Sigmoid colon (tissue), 7 donors: ENCODE data around the gene BIRC7. TPM values are rescaled to one million over a fixed set of nuclear protein-coding genes. Genes with fewer than 3 reads are reported as not detected.

Source experiments
- DNase-seq: peaks from one replicate; pipeline ENCODE4 v3.0.0-alpha.2; 2019
- H3K27ac ChIP-seq, 4 donors: fragments of 200-600 bp; sonication (generic); one replicate each; pipeline ENCODE4 v1.5.1; 2016 to 2019; ENCODE audit warnings: mild to moderate bottlenecking in 1 of 4
- H3K27me3 ChIP-seq, 3 donors: fragments of 200-600 bp; sonication (generic); one replicate each; pipeline ENCODE4 v1.5.1; 2019; ENCODE audit warnings: mild to moderate bottlenecking in 1 of 3
- H3K36me3 ChIP-seq, 4 donors: fragments of 200-600 bp; sonication (generic); one replicate each; pipeline ENCODE4 v1.5.1; 2016 to 2019
- H3K4me1 ChIP-seq, 4 donors: fragments of 200-600 bp; sonication (generic); one replicate each; pipeline ENCODE4 v1.5.1; 2017 to 2019
- H3K4me3 ChIP-seq, 4 donors: fragments of 200-600 bp; sonication (generic); one replicate each; pipeline ENCODE4 v1.5.1; 2017 to 2019; ENCODE audit warnings: mild to moderate bottlenecking in 2 of 4, moderate library complexity in 1 of 4
- H3K9me3 ChIP-seq, 4 donors: fragments of 200-600 bp in 3 of 4; sonication (generic) in 3 of 4; one replicate each; pipeline versions ENCODE4 v1.5.1 to v1.6.1; 2013 to 2019
- CTCF ChIP-seq, 4 experiments: fragments of 450-650 bp in 3 of 4; fragments of 200-600 bp in 1 of 4; IDR thresholded peaks; one replicate each; pipeline ENCODE4 v1.5.1; 2016 to 2019; ENCODE audit warnings: antibody characterized with exemption in 4 of 4, mild to moderate bottlenecking in 3 of 4, moderate library complexity in 2 of 4
- EP300 ChIP-seq, 4 donors: sonication (generic); formaldehyde crosslinking; IDR thresholded peaks; one replicate each; pipeline ENCODE4 v1.6.1; 2017; ENCODE audit warnings: antibody characterized with exemption in 4 of 4
- POLR2A ChIP-seq, 2 donors: fragments of 450-650 bp; IDR thresholded peaks; one replicate each; pipeline ENCODE4 v1.6.1; 2016; ENCODE audit warnings: antibody characterized with exemption in 2 of 2, mild to moderate bottlenecking in 2 of 2, moderate library complexity in 2 of 2
- POLR2AphosphoS5 ChIP-seq, 4 donors: sonication (generic); formaldehyde crosslinking; IDR thresholded peaks; one replicate each; pipeline ENCODE4 v1.6.1; 2017; ENCODE audit warnings: antibody characterized with exemption in 4 of 4
- WGBS, 2 donors: extraction: QIAGEN DNeasy Blood & Tissue Kit; methylation state at CpG; one replicate each; pipeline ENCODE4 v1.1.7; 2013; 5-methylcytosine and 5-hydroxymethylcytosine counted together
- intact Hi-C: fragments of 100-400 bp; cut with DNase I; formaldehyde crosslinking; loops from one replicate; pipeline ENCODE4 v1.15.1; 2023
- polyA plus RNA-seq, 3 donors: library from polyadenylated mRNA; stranded (reverse); fragments of 200-250 nt; gene quantifications; one replicate each; pipeline ENCODE4 v1.2.3, GENCODE V29; 2013
- total RNA-seq, 4 donors: library from RNA; depleted of rRNA; stranded (reverse); fragments of >200 nt; gene quantifications; one replicate each; pipeline ENCODE4 v1.1.0, GENCODE V29; 2016
- donor health status: healthy with polysubstance abuse.
- donor health status: Bipolar disorder and iron deficiency.
- donor health status: healthy.

The BIRC7 gene
- total and polyA plus RNA-seq, 7 donors, result 0.15 to 1.2 (median 0.66) TPM; not detected in 3

GRCh38 chr20:63285636-63286615 is 50.2 kb downstream of the BIRC7 start:
- no peak overlapping the region for H3K27ac ChIP-seq
- H3K9me3 ChIP-seq, result no peaks in the 10 kb centered on the region
- intact Hi-C loops, result no loop called here
- no peak overlapping the region for H3K4me3 ChIP-seq
- H3K4me1 ChIP-seq, result peaks cover 0 to 4% (median 1%) of the 10 kb centered on the region in 4 donors
- no peak for DNase-seq
- H3K36me3 ChIP-seq, result peaks cover 12 to 86% (median 43%) of the 10 kb centered on the region in 4 donors
- TF ChIP-seq POLR2A (IDR thresholded peaks at IDR 0.05) (no peak), EP300 (IDR thresholded peaks at IDR 0.05) (no peak)
- WGBS, 2 donors, result 95 to 96% methylated on average over 44 of the region's 44 CpGs
- no peaks in the 10 kb centered on the region for H3K27me3 ChIP-seq

GRCh38 chr20:63286781-63287696 is 51.3 kb downstream of the BIRC7 start:
- Histone ChIP-seq H3K27ac (no peak overlapping the region), H3K4me1 (peaks cover 0 to 7% (median 4%) of the 10 kb centered on the region in 4 donors), H3K4me3 (no peak overlapping the region), H3K9me3 (no peaks in the 10 kb centered on the region), H3K36me3 (peaks cover 12 to 75% (median 39%) of the 10 kb centered on the region in 4 donors), H3K27me3 (no peaks in the 10 kb centered on the region)
- intact Hi-C loops, result no loop called here
- TF ChIP-seq CTCF (IDR thresholded peaks at IDR 0.05), result no peak
- no peak for TF ChIP-seq POLR2A (IDR thresholded peaks at IDR 0.05)
- 70 to 85% methylated on average over 23 of the region's 23 CpGs for WGBS, 2 donors
- no peak for DNase-seq

GRCh38 chr20:63287697-63288580 is 52.2 kb downstream of the BIRC7 start:
- Histone ChIP-seq H3K27me3 (peaks cover 0 to 6% (median 0%) of the 10 kb centered on the region in 3 donors), H3K27ac (no peak overlapping the region), H3K4me1 (peaks cover 0 to 7% (median 4%) of the 10 kb centered on the region in 4 donors), H3K36me3 (peaks cover 10 to 66% (median 37%) of the 10 kb centered on the region in 4 donors), H3K4me3 (no peak overlapping the region), H3K9me3 (no peaks in the 10 kb centered on the region)
- TF ChIP-seq EP300 (IDR thresholded peaks at IDR 0.05) (no peak), POLR2AphosphoS5 (IDR thresholded peaks at IDR 0.05) (no peak), POLR2A (IDR thresholded peaks at IDR 0.05) (no peak), CTCF (IDR thresholded peaks at IDR 0.05) (no peak)
- no peak for DNase-seq
- WGBS, 2 donors, result 93% methylated on average over 55 of the region's 55 CpGs
- intact Hi-C loops, result no loop called here

GRCh38 chr20:63288581-63289251 is 53.0 kb downstream of the BIRC7 start:
- H3K36me3 ChIP-seq, result peaks cover 2 to 58% (median 30%) of the 10 kb centered on the region in 4 donors
- DNase-seq, result no peak
- H3K9me3 ChIP-seq, result no peaks in the 10 kb centered on the region
- intact Hi-C loops, result no loop called here
- H3K27ac ChIP-seq, result no peak overlapping the region
- peaks cover 0 to 13% (median 6%) of the 10 kb centered on the region in 3 donors for H3K27me3 ChIP-seq
- TF ChIP-seq POLR2A (IDR thresholded peaks at IDR 0.05), result no peak
- TF ChIP-seq CTCF (IDR thresholded peaks at IDR 0.05), result no peak
- TF ChIP-seq EP300 (IDR thresholded peaks at IDR 0.05), result no peak
- no peak for TF ChIP-seq POLR2AphosphoS5 (IDR thresholded peaks at IDR 0.05)
- no peak overlapping the region for H3K4me3 ChIP-seq
- H3K4me1 ChIP-seq, result peaks cover 0 to 7% (median 4%) of the 10 kb centered on the region in 4 donors
- WGBS, 2 donors, result 83 to 90% methylated on average over 28 of the region's 28 CpGs
